ENCODE results near the gene GABRG3. TPM values are rescaled to one million over a fixed set of nuclear protein-coding genes. Genes with fewer than 3 reads are reported as not detected.

GABRG3 gene
- total and polyA plus RNA-seq, 2 donors from 2014 or later = not detected

DNA sequence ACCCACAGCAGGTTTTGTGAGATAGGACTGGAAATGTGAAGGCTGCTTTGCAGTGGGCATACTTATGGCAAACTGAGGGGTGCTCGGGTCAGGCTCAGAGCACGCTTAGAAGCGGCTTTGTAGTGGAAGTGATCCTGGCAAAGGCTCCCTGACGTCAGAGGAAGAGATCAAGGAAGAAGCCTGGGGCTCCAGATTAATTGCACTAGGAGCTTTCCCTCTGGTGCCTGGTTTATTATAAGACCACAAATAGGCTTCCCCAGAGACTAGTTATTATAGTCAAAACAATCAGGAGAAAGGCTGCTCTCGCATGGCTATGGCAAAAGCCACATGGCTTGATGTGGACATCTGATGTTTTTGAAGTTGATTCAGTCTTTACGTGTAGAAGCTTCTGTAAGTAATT, 515.1 kb downstream of the GABRG3 start:
- no peaks in the 10 kb centered on the region for H3K36me3 ChIP-seq (ENCODE audit: control insufficient read depth in 2 of 3, insufficient read depth in 3 of 3, low read length in 3 of 3)
- H3K9ac ChIP-seq (ENCODE audit: low read length in 3 of 3) = no peak overlapping the region
- no peaks in the 10 kb centered on the region for H3K4me1 ChIP-seq (ENCODE audit: control insufficient read depth in 2 of 3, insufficient read depth in 2 of 3, low read depth in 1 of 3, low read length in 3 of 3)
- no peak for FAIRE-seq
- no peak for TF ChIP-seq CTCF (IDR thresholded peaks at IDR 0.05; ENCODE audit: borderline replicate concordance, extremely low read depth, insufficient read depth)
- DNase-seq = no peak
- H3K27me3 ChIP-seq (ENCODE audit: control insufficient read depth, insufficient read depth, low read length) = no peaks in the 10 kb centered on the region
- H3K27ac ChIP-seq (ENCODE audit: low read depth in 2 of 2, low read length in 2 of 2) = no peak overlapping the region
- no peaks in the 10 kb centered on the region for H3K9me3 ChIP-seq (ENCODE audit: control insufficient read depth in 2 of 3, insufficient read depth in 1 of 3, low read length in 3 of 3)
- H3K4me3 ChIP-seq (ENCODE audit: low read length in 3 of 3) = no peak overlapping the region
- intact Hi-C loops (cut with DNase I) = no loop called here

DNA sequence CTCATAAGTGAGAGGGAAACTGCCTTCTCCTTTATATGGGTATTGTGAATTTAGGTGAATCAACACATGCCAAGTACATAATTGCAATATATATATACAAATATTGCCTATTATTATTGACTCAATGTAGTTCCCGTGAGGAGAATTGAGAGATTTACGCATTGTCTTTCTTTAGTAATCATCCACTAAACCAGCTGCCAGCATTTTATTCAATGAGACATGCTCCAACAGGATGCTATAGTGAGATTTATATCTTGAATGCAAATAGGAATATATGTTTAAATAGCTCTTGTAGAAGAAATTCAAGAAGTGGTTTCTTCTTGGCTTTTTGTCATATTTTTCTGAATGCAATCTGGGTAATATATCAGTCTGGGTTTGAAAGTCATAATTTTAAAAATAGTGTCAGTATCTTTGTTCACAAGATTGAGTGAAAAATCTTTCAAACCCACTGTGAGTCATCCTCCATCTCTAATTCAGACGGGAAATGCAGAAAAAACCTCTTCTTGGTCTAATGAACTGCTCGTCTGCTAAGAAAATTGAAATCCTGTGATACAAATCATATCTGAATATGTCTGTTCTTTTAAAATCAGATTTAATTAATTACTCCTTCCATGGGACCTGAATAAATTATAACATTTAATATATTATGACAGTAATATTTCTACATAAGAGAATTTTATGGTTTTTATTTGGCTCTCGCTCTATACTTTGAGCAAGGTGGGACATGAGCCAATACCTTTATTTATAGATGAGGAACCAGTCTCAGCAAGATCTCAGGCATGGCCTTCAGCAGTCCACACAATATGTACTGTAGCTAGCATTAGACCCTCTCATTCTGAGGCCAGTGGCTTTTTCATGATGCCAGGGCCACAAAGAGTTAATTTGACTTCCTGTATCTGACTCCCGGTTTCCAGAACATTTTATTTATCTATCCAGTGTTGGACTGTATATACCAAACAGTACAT, 516.0 kb downstream of the GABRG3 start:
- TF ChIP-seq CTCF (IDR thresholded peaks at IDR 0.05; ENCODE audit: borderline replicate concordance, extremely low read depth, insufficient read depth) = no peak
- DNase-seq = no peak

GRCh38 chr15:27487846-27488245, 516.9 kb downstream of the GABRG3 start:
- no peaks in the 10 kb centered on the region for H3K4me1 ChIP-seq (ENCODE audit: control insufficient read depth in 2 of 3, insufficient read depth in 2 of 3, low read depth in 1 of 3, low read length in 3 of 3)
- no peaks in the 10 kb centered on the region for H3K27me3 ChIP-seq (ENCODE audit: control insufficient read depth, insufficient read depth, low read length)
- intact Hi-C loops (cut with DNase I) = no loop called here
- no peak overlapping the region for H3K4me3 ChIP-seq (ENCODE audit: low read length in 3 of 3)
- TF ChIP-seq CTCF (IDR thresholded peaks at IDR 0.05; ENCODE audit: borderline replicate concordance, extremely low read depth, insufficient read depth) = no peak
- DNase-seq (no peak), FAIRE-seq (no peak)
- no peak overlapping the region for H3K9ac ChIP-seq (ENCODE audit: low read length in 3 of 3)
- no peak overlapping the region for H3K27ac ChIP-seq (ENCODE audit: low read depth in 2 of 2, low read length in 2 of 2)
- no peaks in the 10 kb centered on the region for H3K9me3 ChIP-seq (ENCODE audit: control insufficient read depth in 2 of 3, insufficient read depth in 1 of 3, low read length in 3 of 3)
- no peaks in the 10 kb centered on the region for H3K36me3 ChIP-seq (ENCODE audit: control insufficient read depth in 2 of 3, insufficient read depth in 3 of 3, low read length in 3 of 3)

More for the DNA sequence above, 516.0 kb downstream of the GABRG3 start:
- H3K4me3 ChIP-seq (ENCODE audit: low read length in 3 of 3) = no peak overlapping the region
- H3K36me3 ChIP-seq (ENCODE audit: control insufficient read depth in 2 of 3, insufficient read depth in 3 of 3, low read length in 3 of 3) = no peaks in the 10 kb centered on the region
- no peak overlapping the region for H3K27ac ChIP-seq (ENCODE audit: low read depth in 2 of 2, low read length in 2 of 2)
- no peaks in the 10 kb centered on the region for H3K4me1 ChIP-seq (ENCODE audit: control insufficient read depth in 2 of 3, insufficient read depth in 2 of 3, low read depth in 1 of 3, low read length in 3 of 3)
- H3K9ac ChIP-seq (ENCODE audit: low read length in 3 of 3) = no peak overlapping the region
- H3K27me3 ChIP-seq (ENCODE audit: control insufficient read depth, insufficient read depth, low read length) = no peaks in the 10 kb centered on the region
- no peak for FAIRE-seq
- H3K9me3 ChIP-seq (ENCODE audit: control insufficient read depth in 2 of 3, insufficient read depth in 1 of 3, low read length in 3 of 3) = no peaks in the 10 kb centered on the region
- intact Hi-C loops (cut with DNase I) = no loop called here
